BE2C (cell line): ENCODE measurements around the gene CYP27B1.
A peak's percentile ranks its signal among the peaks of the same experiment; 100 is the strongest.

Experiments
- DNase-seq: peaks from one replicate; pipeline ENCODE4 v3.0.0-alpha.2; 2020
- H3K27me3 ChIP-seq: fragments of 250-450 bp; sonication (Bioruptor Pico); 2 replicates; pipeline ENCODE4 v1.5.1; 2020; ENCODE audit warnings: mild to moderate bottlenecking
- H3K36me3 ChIP-seq: fragments of 250-450 bp; sonication (Bioruptor Pico); 2 replicates; pipeline ENCODE4 v1.5.1; 2020; ENCODE audit warnings: mild to moderate bottlenecking
- H3K4me1 ChIP-seq: fragments of 250-450 bp; sonication (Bioruptor Pico); 2 replicates; pipeline ENCODE4 v1.5.1; 2020
- H3K4me3 ChIP-seq: 2 replicates; pipeline ENCODE4 v1.5.1; 2011; ENCODE audit warnings: low read depth, low read length
- H3K9me3 ChIP-seq: fragments of 250-450 bp; sonication (Bioruptor Pico); 2 replicates; pipeline ENCODE4 v1.5.1; 2020
- CTCF ChIP-seq: IDR thresholded peaks from 2 replicates; pipeline ENCODE4 v1.5.1; 2012; ENCODE audit warnings: mild to moderate bottlenecking, low read depth, low read length

The CYP27B1 gene

GRCh38 chr12:57756406-57757341 is 10.2 kb downstream of the CYP27B1 start:
- peak overlapping the region; percentile 63 for H3K4me3 ChIP-seq
- peak; percentile 82 for DNase-seq
- no peaks in the 10 kb centered on the region for H3K9me3 ChIP-seq
- H3K27me3 ChIP-seq: peaks cover 11% of the 10 kb centered on the region
- H3K36me3 ChIP-seq: no peaks in the 10 kb centered on the region
- TF ChIP-seq CTCF: peak; percentile 91
- H3K4me1 ChIP-seq: peaks cover 4% of the 10 kb centered on the region; the same call in 1 of the 2 replicates

- Histone ChIP-seq H3K27me3 (peaks cover 11% of the 10 kb centered on the region), H3K9me3 (no peaks in the 10 kb centered on the region), H3K4me3 (peak overlapping the region; percentile 63), H3K36me3 (peaks cover 7% of the 10 kb centered on the region), H3K4me1 (peaks cover 4% of the 10 kb centered on the region; the same call in 1 of the 2 replicates)
- no peak for TF ChIP-seq CTCF
- DNase-seq: no peak
Observed at GRCh38 chr12:57755454-57756372, 11.2 kb downstream of the CYP27B1 start.

- Histone ChIP-seq H3K27me3 (peaks cover 11% of the 10 kb centered on the region), H3K36me3 (peaks cover 13% of the 10 kb centered on the region), H3K9me3 (no peaks in the 10 kb centered on the region), H3K4me3 (peak overlapping the region; percentile 63), H3K4me1 (peaks cover 4% of the 10 kb centered on the region; the same call in 1 of the 2 replicates)
- DNase-seq: no peak
- TF ChIP-seq CTCF: no peak
Observed at GRCh38 chr12:57755194-57755453, 11.8 kb downstream of the CYP27B1 start.

GRCh38 chr12:57754411-57755193 is 12.3 kb downstream of the CYP27B1 start, which contains the start of gene MARCHF9:
MARCHF9 (plus strand) TSS chr12:57755103; CDS start chr12:57755529, 426 bp downstream.
- Histone ChIP-seq H3K27me3 (peaks cover 11% of the 10 kb centered on the region), H3K4me1 (peaks cover 4% of the 10 kb centered on the region; the same call in 1 of the 2 replicates), H3K36me3 (peaks cover 16% of the 10 kb centered on the region), H3K4me3 (peak within 1 kb of the TSS; percentile 63), H3K9me3 (no peaks in the 10 kb centered on the region)
- DNase-seq: peak; percentile 58
- TF ChIP-seq CTCF: no peak

- Histone ChIP-seq H3K9me3 (no peaks in the 10 kb centered on the region), H3K4me3 (no peak overlapping the region; the same call in 1 of the 2 replicates), H3K27me3 (peaks cover 11% of the 10 kb centered on the region), H3K4me1 (peaks cover 4% of the 10 kb centered on the region; the same call in 1 of the 2 replicates), H3K36me3 (peaks cover 23% of the 10 kb centered on the region)
- no peak for DNase-seq
- TF ChIP-seq CTCF: no peak
Observed at GRCh38 chr12:57753756-57754337, 13.0 kb downstream of the CYP27B1 start.
